Measurements from ENCODE around the gene HEXA. TPM values are rescaled to one million over a fixed set of nuclear protein-coding genes. Genes with fewer than 3 reads are reported as not detected.

HEXA gene
- polyA plus RNA-seq, 1 donor (not counting 4 experiments of a cell fraction or from before 2014, with no cell fraction given): 53.5 TPM

GRCh38 chr15:72340366-72340765 is 35.4 kb downstream of the HEXA start:
- no peak for FAIRE-seq
- no peak overlapping the region for H3K4me2 ChIP-seq (ENCODE audit: control insufficient read depth, extremely low read depth, insufficient read depth, low read depth, low read length)

GRCh38 chr15:72339777-72340177 is 36.0 kb downstream of the HEXA start:
- Histone ChIP-seq H3K4me3 (ENCODE audit: control insufficient read depth in 2 of 3, extremely low read depth in 1 of 3, insufficient read depth in 2 of 3, low read depth in 1 of 3, low read length in 3 of 3) (no peak overlapping the region), H3K79me2 (ENCODE audit: control insufficient read depth, insufficient read depth, low read length) (no peaks in the 10 kb centered on the region), H3K27me3 (ENCODE audit: control insufficient read depth, extremely low read depth, insufficient read depth, low read length) (no peaks in the 10 kb centered on the region), H3K4me1 (ENCODE audit: control insufficient read depth, extremely low read depth, insufficient read depth, low read length) (no peaks in the 10 kb centered on the region), H3K9me3 (ENCODE audit: control insufficient read depth, low read depth, low read length) (no peaks in the 10 kb centered on the region), H3K27ac (ENCODE audit: control insufficient read depth, insufficient read depth, low read length) (no peak overlapping the region), H4K20me1 (ENCODE audit: control insufficient read depth, extremely low read depth, insufficient read depth, low read length) (no peaks in the 10 kb centered on the region), H2AFZ (ENCODE audit: control insufficient read depth, low read length) (no peak overlapping the region), H3K36me3 (ENCODE audit: control insufficient read depth in 2 of 2, extremely low read depth in 1 of 2, insufficient read depth in 2 of 2, low read length in 2 of 2) (no peaks in the 10 kb centered on the region), H3K4me2 (ENCODE audit: control insufficient read depth, extremely low read depth, insufficient read depth, low read depth, low read length) (no peak overlapping the region), H3K9ac (ENCODE audit: control insufficient read depth, extremely low read depth, insufficient read depth, low read length) (no peak overlapping the region), H3K9me1 (ENCODE audit: control insufficient read depth, extremely low read depth, insufficient read depth, low read length) (no peaks in the 10 kb centered on the region)
- TF ChIP-seq EZH2 (IDR thresholded peaks at IDR 0.05; ENCODE audit: low read length): no peak
- TF ChIP-seq, protein P1, sequence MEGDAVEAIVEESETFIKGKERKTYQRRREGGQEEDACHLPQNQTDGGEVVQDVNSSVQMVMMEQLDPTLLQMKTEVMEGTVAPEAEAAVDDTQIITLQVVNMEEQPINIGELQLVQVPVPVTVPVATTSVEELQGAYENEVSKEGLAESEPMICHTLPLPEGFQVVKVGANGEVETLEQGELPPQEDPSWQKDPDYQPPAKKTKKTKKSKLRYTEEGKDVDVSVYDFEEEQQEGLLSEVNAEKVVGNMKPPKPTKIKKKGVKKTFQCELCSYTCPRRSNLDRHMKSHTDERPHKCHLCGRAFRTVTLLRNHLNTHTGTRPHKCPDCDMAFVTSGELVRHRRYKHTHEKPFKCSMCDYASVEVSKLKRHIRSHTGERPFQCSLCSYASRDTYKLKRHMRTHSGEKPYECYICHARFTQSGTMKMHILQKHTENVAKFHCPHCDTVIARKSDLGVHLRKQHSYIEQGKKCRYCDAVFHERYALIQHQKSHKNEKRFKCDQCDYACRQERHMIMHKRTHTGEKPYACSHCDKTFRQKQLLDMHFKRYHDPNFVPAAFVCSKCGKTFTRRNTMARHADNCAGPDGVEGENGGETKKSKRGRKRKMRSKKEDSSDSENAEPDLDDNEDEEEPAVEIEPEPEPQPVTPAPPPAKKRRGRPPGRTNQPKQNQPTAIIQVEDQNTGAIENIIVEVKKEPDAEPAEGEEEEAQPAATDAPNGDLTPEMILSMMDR (optimal IDR thresholded peaks at IDR 0.05 in 1 of 3, IDR thresholded peaks at IDR 0.05 in 1 of 3, conservative IDR thresholded peaks at IDR 0.05 in 1 of 3; ENCODE audit: extremely low read depth in 1 of 3, insufficient read depth in 2 of 3, low read length in 3 of 3): no peak
- DNase-seq (ENCODE audit: low read depth, low spot score): no peak
- FAIRE-seq: no peak
- dilution Hi-C loops (cut with MboI; ENCODE audit: extremely low pct_ligation_motif_present, low sequenced_read_pairs): no loop called here

More at GRCh38 chr15:72340366-72340765, 35.4 kb downstream of the HEXA start:
- H3K36me3 ChIP-seq (ENCODE audit: control insufficient read depth in 2 of 2, extremely low read depth in 1 of 2, insufficient read depth in 2 of 2, low read length in 2 of 2): peaks cover 1 to 2% of the 10 kb centered on the region in 2 experiments
- no peak overlapping the region for H3K4me3 ChIP-seq (ENCODE audit: control insufficient read depth in 2 of 3, extremely low read depth in 1 of 3, insufficient read depth in 2 of 3, low read depth in 1 of 3, low read length in 3 of 3)
- no peaks in the 10 kb centered on the region for H4K20me1 ChIP-seq (ENCODE audit: control insufficient read depth, extremely low read depth, insufficient read depth, low read length)
- no peaks in the 10 kb centered on the region for H3K9me3 ChIP-seq (ENCODE audit: control insufficient read depth, low read depth, low read length)
- DNase-seq (ENCODE audit: low read depth, low spot score): no peak
- H3K9ac ChIP-seq (ENCODE audit: control insufficient read depth, extremely low read depth, insufficient read depth, low read length): no peak overlapping the region
- dilution Hi-C loops (cut with MboI; ENCODE audit: extremely low pct_ligation_motif_present, low sequenced_read_pairs): no loop called here
- no peak overlapping the region for H3K27ac ChIP-seq (ENCODE audit: control insufficient read depth, insufficient read depth, low read length)
- H3K27me3 ChIP-seq (ENCODE audit: control insufficient read depth, extremely low read depth, insufficient read depth, low read length): no peaks in the 10 kb centered on the region
- H3K4me1 ChIP-seq (ENCODE audit: control insufficient read depth, extremely low read depth, insufficient read depth, low read length): no peaks in the 10 kb centered on the region
- H2AFZ ChIP-seq (ENCODE audit: control insufficient read depth, low read length): no peak overlapping the region
- no peak for TF ChIP-seq EZH2 (IDR thresholded peaks at IDR 0.05; ENCODE audit: low read length)
- TF ChIP-seq, protein P1 (optimal IDR thresholded peaks at IDR 0.05 in 1 of 3, IDR thresholded peaks at IDR 0.05 in 1 of 3, conservative IDR thresholded peaks at IDR 0.05 in 1 of 3; ENCODE audit: extremely low read depth in 1 of 3, insufficient read depth in 2 of 3, low read length in 3 of 3): no peak
- no peaks in the 10 kb centered on the region for H3K79me2 ChIP-seq (ENCODE audit: control insufficient read depth, insufficient read depth, low read length)
- no peaks in the 10 kb centered on the region for H3K9me1 ChIP-seq (ENCODE audit: control insufficient read depth, extremely low read depth, insufficient read depth, low read length)

All from keratinocyte (primary cell).